GM12878 (cell line): Measurements from ENCODE around the gene PLA2G3. TPM values are rescaled to one million over a fixed set of nuclear protein-coding genes. Genes with fewer than 3 reads are reported as not detected.

Experiments
- ATAC-seq: fragments of 200-7000 bp; cut with Tn5 transposase; 3 replicates; pipeline ENCODE4 v1.9.1; 2020; ENCODE audit warnings: mild to moderate bottlenecking, moderate library complexity
- BruUV-seq: library from RNA; stranded (reverse); fragments of 400-500 nt; replicated peaks from 2 replicates; lab custom pipeline; 2021; lab: Mats Ljungman, UMichigan
- CTCF ChIA-PET: fragments of 300-600 bp; sonication (Branson Sonifier 250); formaldehyde crosslinking; extraction: SDS; loops from one replicate; lab custom pipeline; 2021; ENCODE audit warnings: inconsistent platforms; lab: Yijun Ruan, JAX
- POLR2A ChIA-PET: fragments of 350-600 bp; formaldehyde crosslinking; extraction: SDS; loops from one replicate; lab custom pipeline; 2021; ENCODE audit warnings: inconsistent platforms; lab: Charles Lee
- RAD21 ChIA-PET: fragments of 300-600 bp; sonication (Branson Sonifier 250); formaldehyde crosslinking; loops from one replicate; lab custom pipeline; 2023; ENCODE audit warnings: antibody characterized with exemption; ENCODE audit not compliant: unreplicated experiment; lab: Charles Lee
- SMC1A ChIA-PET: fragments of 300-600 bp; sonication (Branson Sonifier 250); formaldehyde crosslinking; loops from one replicate; lab custom pipeline; 2023; ENCODE audit not compliant: unreplicated experiment, uncharacterized antibody; lab: Charles Lee
- DNase-seq: peaks from one replicate; pipeline ENCODE4 v3.0.0-alpha.2; 2011; ENCODE audit warnings: low read depth, low spot score
- FAIRE-seq: peaks from 3 replicates; lab custom pipeline; 2011; peaks lifted over from hg19 to GRCh38; lab: Jason Lieb, UNC
- H2AFZ ChIP-seq: 2 replicates; pipeline ENCODE4 v1.6.0; 2011; ENCODE audit warnings: low read depth, low read length, control low read depth; ENCODE audit not compliant: control insufficient read depth
- H3K27ac ChIP-seq: 2 replicates; pipeline ENCODE4 v1.5.1; 2011; ENCODE audit warnings: control low read depth; ENCODE audit not compliant: control insufficient read depth, insufficient read depth
- H3K27me3 ChIP-seq, 2 experiments: replicated peaks in 1 of 2; 2 replicates each; pipeline versions ENCODE4 v1.6.0 to v1.6.1; 2011; ENCODE audit warnings: low read length in 1 of 2; ENCODE audit not compliant: control insufficient read depth in 2 of 2, insufficient read depth in 2 of 2
- H3K36me3 ChIP-seq, 2 experiments: 2 replicates each; pipeline ENCODE4 v1.5.1; 2011; ENCODE audit warnings: low read length in 1 of 2; ENCODE audit not compliant: control insufficient read depth in 2 of 2, insufficient read depth in 2 of 2
- H3K4me1 ChIP-seq: 2 replicates; pipeline ENCODE4 v1.6.1; 2011; ENCODE audit warnings: mild to moderate bottlenecking, low read length, moderate library complexity, mixed read lengths; ENCODE audit not compliant: control insufficient read depth, insufficient read depth
- H3K4me2 ChIP-seq: 2 replicates; pipeline ENCODE4 v1.6.0; 2011; ENCODE audit warnings: control low read depth; ENCODE audit not compliant: control insufficient read depth, insufficient read depth
- H3K4me3 ChIP-seq: fragments of 200-600 bp; sonication (generic); 2 replicates; pipeline ENCODE4 v1.5.1; 2016
- H3K79me2 ChIP-seq: 2 replicates; pipeline ENCODE4 v1.6.0; 2011; ENCODE audit warnings: low read length; ENCODE audit not compliant: control insufficient read depth, insufficient read depth
- H3K9ac ChIP-seq: 2 replicates; pipeline ENCODE4 v1.8.0; 2011; ENCODE audit warnings: low read length, control low read depth, mixed read lengths; ENCODE audit not compliant: control insufficient read depth, insufficient read depth
- H3K9me3 ChIP-seq: replicated peaks from 3 replicates; pipeline ENCODE4 v1.5.1; 2011; ENCODE audit warnings: mild to moderate bottlenecking, low read length; ENCODE audit not compliant: control insufficient read depth, insufficient read depth
- H4K20me1 ChIP-seq: 2 replicates; pipeline ENCODE4 v1.6.0; 2011; ENCODE audit not compliant: control insufficient read depth, insufficient read depth
- BCL3 ChIP-seq: IDR thresholded peaks from 2 replicates; pipeline ENCODE4 v1.6.1; 2011; ENCODE audit warnings: borderline replicate concordance, low read depth, mild to moderate bottlenecking, moderate library complexity, low read length; ENCODE audit not compliant: insufficient read depth, poor library complexity, severe bottlenecking
- SMC3 ChIP-seq: IDR thresholded peaks from 2 replicates; pipeline ENCODE4 v1.6.1; 2011; ENCODE audit warnings: low read length, improper control_type of control experiment, borderline replicate concordance
- WGBS: methylation state at CpG from one replicate; pipeline ENCODE4 v1.1.6; 2016; ENCODE audit warnings: low lambda C conversion rate; ENCODE audit not compliant: insufficient replicate concordance, insufficient coverage; ENCODE audit errors: missing lambda C conversion rate; 5-methylcytosine and 5-hydroxymethylcytosine counted together
- in situ Hi-C: fragments of 300-500 bp; cut with MboI; formaldehyde crosslinking; loops from 9 replicates; pipeline ENCODE4 v1.14.3; 2018; ENCODE audit warnings: mixed read lengths
- intact Hi-C: fragments of 100-400 bp; cut with micrococcal nuclease; formaldehyde crosslinking; loops from one replicate; pipeline ENCODE4 v1.14.2; 2022; ENCODE audit not compliant: unreplicated experiment
- polyA plus RNA-seq, 11 experiments: library from polyadenylated mRNA; depleted of rRNA in 4 of 11; unstranded in 6 of 11; stranded (reverse) in 5 of 11; fragments of >200 nt; fragmentation: Nextera tagmentation in 4 of 11; fragmentation: Illumina TruSeq in 1 of 11; extraction: Ambion mirVana in 4 of 11; extraction: Trizol in 1 of 11; gene quantifications; 1 replicate in 1 of 11; 2 replicates in 10 of 11; pipeline versions ENCODE4 v1.2.1 to v1.2.3, GENCODE V29; 2011 to 2016; ENCODE audit warnings: inconsistent platforms in 2 of 11, missing spikeins in 2 of 11, low read depth in 1 of 11
- total RNA-seq, 4 experiments: library from RNA; depleted of rRNA in 3 of 4; stranded (reverse); fragments of >200 nt in 3 of 4; fragmentation: Illumina TruSeq in 1 of 4; extraction: Trizol in 1 of 4; gene quantifications; 2 replicates each; pipeline versions ENCODE4 v1.2.1 to v1.2.3, GENCODE V29; 2013 to 2021
- TF ChIP-seq, protein P1 (sequence below): fragments of 450-650 bp; IDR thresholded peaks from 2 replicates; pipeline ENCODE4 v1.6.1; 2017; ENCODE audit warnings: antibody characterized with exemption, mild to moderate bottlenecking, moderate library complexity
- TF ChIP-seq, protein P2 (sequence below): fragments of 450-650 bp; IDR thresholded peaks from 2 replicates; pipeline ENCODE4 v1.6.1; 2018; ENCODE audit warnings: borderline replicate concordance, mild to moderate bottlenecking; ENCODE audit not compliant: partially characterized antibody

Gene PLA2G3
- total and polyA plus RNA-seq, 10 of the 15 experiments (the other 5 are each of a cell fraction or from before 2014, with no cell fraction given) = 0.04 TPM; not detected in 9

DNA sequence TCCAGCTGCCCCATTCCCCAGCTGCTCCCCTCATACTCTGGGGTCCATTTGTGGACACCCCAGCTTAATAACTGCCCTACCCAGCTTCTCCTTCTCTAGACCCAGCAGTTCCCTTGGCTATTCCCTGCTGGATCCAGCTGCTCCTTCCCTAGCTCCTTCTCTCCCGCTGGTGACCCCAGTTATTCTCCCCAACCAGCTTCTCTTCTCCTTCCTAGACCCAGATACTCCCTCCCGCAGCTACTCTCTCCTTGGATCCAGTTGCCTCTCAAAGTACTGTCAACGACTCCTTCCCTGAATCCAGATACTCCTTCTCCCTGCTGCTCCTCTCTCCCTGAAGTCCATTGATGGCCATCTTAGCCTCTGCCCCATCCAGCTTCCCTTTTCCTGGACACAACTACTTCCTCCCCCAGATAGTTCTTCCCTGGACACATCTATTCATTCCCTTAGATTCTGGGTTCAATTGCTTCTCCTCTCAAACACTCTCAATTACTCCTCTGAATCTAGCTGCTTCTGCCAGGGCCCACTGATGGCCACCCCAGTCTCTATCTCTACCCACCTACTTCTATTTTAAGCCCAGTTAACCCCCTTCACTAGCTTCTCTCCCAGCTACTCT is 44.6 kb downstream of the PLA2G3 start:
- no TSS peak for BruUV-seq
- POLR2A ChIA-PET = interaction anchor here (0.5 to 1.7 kb wide), 3 partner anchors 13 to 461 kb away, joined by 4 to 6 read pairs (median 4); no protein-coding TSS in a partner anchor
- 89% methylated on average over 3 of the region's 3 CpGs for WGBS
- H3K27ac ChIP-seq = no peak overlapping the region
- no peaks in the 10 kb centered on the region for H3K9me3 ChIP-seq
- SMC1A ChIA-PET = interaction anchor here (0.7 to 1.9 kb wide), 5 partner anchors 9 to 39 kb away, joined by 3 to 6 read pairs (median 4); partner anchors contain the start of gene SELENOM
- H3K27me3 ChIP-seq = no peaks in the 10 kb centered on the region
- FAIRE-seq = no peak
- H3K36me3 ChIP-seq = peaks cover 0 to 4% of the 10 kb centered on the region in 2 experiments; a peak in 3 of 4 replicates
- no peaks in the 10 kb centered on the region for H4K20me1 ChIP-seq
- CTCF ChIA-PET = interaction anchor here (0.9 to 1.8 kb wide), 7 partner anchors 9 to 332 kb away, joined by 3 to 6 read pairs (median 4); no protein-coding TSS in a partner anchor
- RAD21 ChIA-PET = interaction anchor here (0.6 to 1.5 kb wide), 3 partner anchors 9 to 826 kb away, joined by 3 to 5 read pairs (median 3); partner anchors contain the start of gene LIMK2
- intact Hi-C loops = no loop called here
- no peak overlapping the region for H3K4me3 ChIP-seq
- TF ChIP-seq, protein P1, sequence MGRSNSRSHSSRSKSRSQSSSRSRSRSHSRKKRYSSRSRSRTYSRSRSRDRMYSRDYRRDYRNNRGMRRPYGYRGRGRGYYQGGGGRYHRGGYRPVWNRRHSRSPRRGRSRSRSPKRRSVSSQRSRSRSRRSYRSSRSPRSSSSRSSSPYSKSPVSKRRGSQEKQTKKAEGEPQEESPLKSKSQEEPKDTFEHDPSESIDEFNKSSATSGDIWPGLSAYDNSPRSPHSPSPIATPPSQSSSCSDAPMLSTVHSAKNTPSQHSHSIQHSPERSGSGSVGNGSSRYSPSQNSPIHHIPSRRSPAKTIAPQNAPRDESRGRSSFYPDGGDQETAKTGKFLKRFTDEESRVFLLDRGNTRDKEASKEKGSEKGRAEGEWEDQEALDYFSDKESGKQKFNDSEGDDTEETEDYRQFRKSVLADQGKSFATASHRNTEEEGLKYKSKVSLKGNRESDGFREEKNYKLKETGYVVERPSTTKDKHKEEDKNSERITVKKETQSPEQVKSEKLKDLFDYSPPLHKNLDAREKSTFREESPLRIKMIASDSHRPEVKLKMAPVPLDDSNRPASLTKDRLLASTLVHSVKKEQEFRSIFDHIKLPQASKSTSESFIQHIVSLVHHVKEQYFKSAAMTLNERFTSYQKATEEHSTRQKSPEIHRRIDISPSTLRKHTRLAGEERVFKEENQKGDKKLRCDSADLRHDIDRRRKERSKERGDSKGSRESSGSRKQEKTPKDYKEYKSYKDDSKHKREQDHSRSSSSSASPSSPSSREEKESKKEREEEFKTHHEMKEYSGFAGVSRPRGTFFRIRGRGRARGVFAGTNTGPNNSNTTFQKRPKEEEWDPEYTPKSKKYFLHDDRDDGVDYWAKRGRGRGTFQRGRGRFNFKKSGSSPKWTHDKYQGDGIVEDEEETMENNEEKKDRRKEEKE = no peak
- TF ChIP-seq, protein P2, sequence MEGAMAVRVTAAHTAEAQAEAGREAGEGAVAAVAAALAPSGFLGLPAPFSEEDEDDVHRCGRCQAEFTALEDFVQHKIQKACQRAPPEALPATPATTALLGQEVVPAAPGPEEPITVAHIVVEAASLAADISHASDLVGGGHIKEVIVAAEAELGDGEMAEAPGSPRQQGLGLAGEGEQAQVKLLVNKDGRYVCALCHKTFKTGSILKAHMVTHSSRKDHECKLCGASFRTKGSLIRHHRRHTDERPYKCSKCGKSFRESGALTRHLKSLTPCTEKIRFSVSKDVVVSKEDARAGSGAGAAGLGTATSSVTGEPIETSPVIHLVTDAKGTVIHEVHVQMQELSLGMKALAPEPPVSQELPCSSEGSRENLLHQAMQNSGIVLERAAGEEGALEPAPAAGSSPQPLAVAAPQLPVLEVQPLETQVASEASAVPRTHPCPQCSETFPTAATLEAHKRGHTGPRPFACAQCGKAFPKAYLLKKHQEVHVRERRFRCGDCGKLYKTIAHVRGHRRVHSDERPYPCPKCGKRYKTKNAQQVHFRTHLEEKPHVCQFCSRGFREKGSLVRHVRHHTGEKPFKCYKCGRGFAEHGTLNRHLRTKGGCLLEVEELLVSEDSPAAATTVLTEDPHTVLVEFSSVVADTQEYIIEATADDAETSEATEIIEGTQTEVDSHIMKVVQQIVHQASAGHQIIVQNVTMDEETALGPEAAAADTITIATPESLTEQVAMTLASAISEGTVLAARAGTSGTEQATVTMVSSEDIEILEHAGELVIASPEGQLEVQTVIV = no peak
- no peak for TF ChIP-seq SMC3
- no peak for TF ChIP-seq BCL3
- H3K79me2 ChIP-seq = no peaks in the 10 kb centered on the region
- in situ Hi-C loops = no loop called here
- no peak for ATAC-seq
- no peak overlapping the region for H3K9ac ChIP-seq
- no peak for DNase-seq
- H3K4me1 ChIP-seq = no peaks in the 10 kb centered on the region
- no peak overlapping the region for H2AFZ ChIP-seq
- H3K4me2 ChIP-seq = no peak overlapping the region
